ENCODE data around the gene RTCA. TPM values are rescaled to one million over a fixed set of nuclear protein-coding genes. Genes with fewer than 3 reads are reported as not detected.

The RTCA gene
- total and polyA plus RNA-seq, 2 donors (not counting 1 experiment from before 2014, with no cell fraction given): 15.7 to 31.0 TPM

DNA sequence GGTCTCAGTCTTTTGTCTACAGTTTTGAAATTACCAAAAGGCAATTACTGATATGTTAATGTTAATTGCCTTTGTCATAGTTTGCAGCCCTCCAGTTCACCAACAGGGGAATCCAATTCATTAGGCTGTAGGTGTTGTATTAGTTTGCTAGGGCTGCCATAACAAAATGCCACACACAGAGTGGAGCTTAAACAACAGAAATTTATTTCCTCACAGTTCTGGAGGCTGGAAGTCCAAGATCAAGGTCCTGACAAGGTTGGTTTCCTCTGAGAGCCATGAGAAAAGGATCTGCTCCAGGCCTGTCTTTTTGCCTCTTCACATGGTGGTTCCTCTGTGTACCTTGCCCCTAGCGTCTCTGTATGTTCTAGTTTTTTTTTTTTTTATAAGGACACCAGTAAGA, 1.3 kb downstream of the RTCA start:
- Histone ChIP-seq H3K27ac (ENCODE audit: low read length in 2 of 2) (no peak overlapping the region), H3K9me3 (ENCODE audit: control extremely low read depth in 1 of 3, control insufficient read depth in 2 of 3, insufficient read depth in 1 of 3, low read length in 2 of 3) (no peaks in the 10 kb centered on the region), H2AFZ (ENCODE audit: insufficient read depth, low read depth, low read length, poor library complexity, severe bottlenecking) (no peak overlapping the region), H3K27me3 (replicated peaks in 1 of 4; ENCODE audit: control extremely low read depth in 1 of 4, control insufficient read depth in 3 of 4, insufficient read depth in 4 of 4, low read length in 3 of 4) (no peaks in the 10 kb centered on the region), H3K4me2 (replicated peaks; ENCODE audit: low read depth, low read length, poor library complexity, severe bottlenecking) (peak overlapping the region; percentile 92), H3K9ac (ENCODE audit: low read length) (peak overlapping the region; percentile 96), H3K4me3 (ENCODE audit: control extremely low read depth in 1 of 5, extremely low read depth in 1 of 5, insufficient read depth in 1 of 5, low read depth in 2 of 5, low read length in 4 of 5) (peak overlapping the region in 2 of 5 experiments; percentile 94 to 98), H4K20me1 (ENCODE audit: control insufficient read depth, insufficient read depth, low read length, poor library complexity, severe bottlenecking) (peaks cover 8% of the 10 kb centered on the region), H3K79me2 (ENCODE audit: control insufficient read depth, insufficient read depth, low read length) (peaks cover 55% of the 10 kb centered on the region), H3K4me1 (ENCODE audit: control insufficient read depth in 2 of 2, insufficient read depth in 2 of 2, low read length in 2 of 2) (peaks cover 15 to 21% of the 10 kb centered on the region in 2 donors), H3K36me3 (replicated peaks in 1 of 2; ENCODE audit: control extremely low read depth in 1 of 2, control insufficient read depth in 1 of 2, extremely low read depth in 1 of 2, insufficient read depth in 2 of 2, low read length in 1 of 2) (peaks cover 6 to 42% of the 10 kb centered on the region in 2 experiments)
- ATAC-seq (ENCODE audit: low read depth) (no peak), DNase-seq (no peak)
- CTCF ChIA-PET: interaction anchor here (0.6 to 2.0 kb wide), 5 partner anchors 90 to 215 kb away, joined by 3 to 8 read pairs (median 4); no protein-coding TSS in a partner anchor
- no CpG with 5 or more reads among the region's 1 CpG for WGBS (ENCODE audit: insufficient coverage)
- intact Hi-C loops (cut with micrococcal nuclease): loop anchor here (10.0 kb wide), 2 partner anchors 292 to 628 kb away; partner anchors contain the start of genes EXTL2 and SLC30A7
- Mint-ChIP-seq H3K4me1 (peaks cover 42% of the 10 kb centered on the region), H3K27ac (no peak overlapping the region), H3K27me3 (no peaks in the 10 kb centered on the region), H3K9me3 (ENCODE audit: insufficient read depth) (no peaks in the 10 kb centered on the region), H3K4me3 (peak overlapping the region; percentile 100)
- POLR2A ChIA-PET: no interaction called here
- TF ChIP-seq, protein P1, sequence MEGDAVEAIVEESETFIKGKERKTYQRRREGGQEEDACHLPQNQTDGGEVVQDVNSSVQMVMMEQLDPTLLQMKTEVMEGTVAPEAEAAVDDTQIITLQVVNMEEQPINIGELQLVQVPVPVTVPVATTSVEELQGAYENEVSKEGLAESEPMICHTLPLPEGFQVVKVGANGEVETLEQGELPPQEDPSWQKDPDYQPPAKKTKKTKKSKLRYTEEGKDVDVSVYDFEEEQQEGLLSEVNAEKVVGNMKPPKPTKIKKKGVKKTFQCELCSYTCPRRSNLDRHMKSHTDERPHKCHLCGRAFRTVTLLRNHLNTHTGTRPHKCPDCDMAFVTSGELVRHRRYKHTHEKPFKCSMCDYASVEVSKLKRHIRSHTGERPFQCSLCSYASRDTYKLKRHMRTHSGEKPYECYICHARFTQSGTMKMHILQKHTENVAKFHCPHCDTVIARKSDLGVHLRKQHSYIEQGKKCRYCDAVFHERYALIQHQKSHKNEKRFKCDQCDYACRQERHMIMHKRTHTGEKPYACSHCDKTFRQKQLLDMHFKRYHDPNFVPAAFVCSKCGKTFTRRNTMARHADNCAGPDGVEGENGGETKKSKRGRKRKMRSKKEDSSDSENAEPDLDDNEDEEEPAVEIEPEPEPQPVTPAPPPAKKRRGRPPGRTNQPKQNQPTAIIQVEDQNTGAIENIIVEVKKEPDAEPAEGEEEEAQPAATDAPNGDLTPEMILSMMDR (IDR thresholded peaks at IDR 0.05): no peak
- TF ChIP-seq EZH2 (IDR thresholded peaks at IDR 0.05; ENCODE audit: borderline replicate concordance, insufficient read depth, low read depth, low read length, poor library complexity, severe bottlenecking): no peak

GRCh38 chr1:100268202-100268601, 2.2 kb downstream of the RTCA start:
- Histone ChIP-seq H3K27me3 (replicated peaks in 1 of 4; ENCODE audit: control extremely low read depth in 1 of 4, control insufficient read depth in 3 of 4, insufficient read depth in 4 of 4, low read length in 3 of 4) (no peaks in the 10 kb centered on the region), H3K4me3 (ENCODE audit: control extremely low read depth in 1 of 5, extremely low read depth in 1 of 5, insufficient read depth in 1 of 5, low read depth in 2 of 5, low read length in 4 of 5) (no peak overlapping the region), H3K4me1 (ENCODE audit: control insufficient read depth in 2 of 2, insufficient read depth in 2 of 2, low read length in 2 of 2) (peaks cover 15 to 21% of the 10 kb centered on the region in 2 donors), H2AFZ (ENCODE audit: insufficient read depth, low read depth, low read length, poor library complexity, severe bottlenecking) (no peak overlapping the region), H3K4me2 (replicated peaks; ENCODE audit: low read depth, low read length, poor library complexity, severe bottlenecking) (no peak overlapping the region), H3K9me3 (ENCODE audit: control extremely low read depth in 1 of 3, control insufficient read depth in 2 of 3, insufficient read depth in 1 of 3, low read length in 2 of 3) (no peaks in the 10 kb centered on the region), H3K36me3 (replicated peaks in 1 of 2; ENCODE audit: control extremely low read depth in 1 of 2, control insufficient read depth in 1 of 2, extremely low read depth in 1 of 2, insufficient read depth in 2 of 2, low read length in 1 of 2) (peaks cover 6 to 47% of the 10 kb centered on the region in 2 experiments), H3K79me2 (ENCODE audit: control insufficient read depth, insufficient read depth, low read length) (peaks cover 55% of the 10 kb centered on the region), H3K27ac (ENCODE audit: low read length in 2 of 2) (no peak overlapping the region), H4K20me1 (ENCODE audit: control insufficient read depth, insufficient read depth, low read length, poor library complexity, severe bottlenecking) (peaks cover 8% of the 10 kb centered on the region), H3K9ac (ENCODE audit: low read length) (no peak overlapping the region)
- Mint-ChIP-seq H3K27me3 (no peaks in the 10 kb centered on the region), H3K27ac (no peak overlapping the region), H3K9me3 (ENCODE audit: insufficient read depth) (no peaks in the 10 kb centered on the region), H3K4me3 (no peak overlapping the region), H3K4me1 (peaks cover 42% of the 10 kb centered on the region)
- ChIA-PET CTCF (interaction anchor here (1.1 kb wide), 1 partner anchor 184 kb away, joined by 4 read pairs; no protein-coding TSS in a partner anchor), POLR2A (interaction anchor here (0.7 kb wide), 1 partner anchor 188 kb away, joined by 7 read pairs; no protein-coding TSS in a partner anchor)
- no peak for DNase-seq
- WGBS (ENCODE audit: insufficient coverage): 100% methylated on average over 2 of the region's 4 CpGs
- ATAC-seq (ENCODE audit: low read depth): no peak
- no peak for TF ChIP-seq EZH2 (IDR thresholded peaks at IDR 0.05; ENCODE audit: borderline replicate concordance, insufficient read depth, low read depth, low read length, poor library complexity, severe bottlenecking)
- TF ChIP-seq, protein P1 (IDR thresholded peaks at IDR 0.05): no peak
- intact Hi-C loops (cut with micrococcal nuclease): loop anchor here (10.0 kb wide), 2 partner anchors 293 to 627 kb away; partner anchors contain the start of genes EXTL2 and SLC30A7
